Measurements from ENCODE around the gene MX2.

DNA sequence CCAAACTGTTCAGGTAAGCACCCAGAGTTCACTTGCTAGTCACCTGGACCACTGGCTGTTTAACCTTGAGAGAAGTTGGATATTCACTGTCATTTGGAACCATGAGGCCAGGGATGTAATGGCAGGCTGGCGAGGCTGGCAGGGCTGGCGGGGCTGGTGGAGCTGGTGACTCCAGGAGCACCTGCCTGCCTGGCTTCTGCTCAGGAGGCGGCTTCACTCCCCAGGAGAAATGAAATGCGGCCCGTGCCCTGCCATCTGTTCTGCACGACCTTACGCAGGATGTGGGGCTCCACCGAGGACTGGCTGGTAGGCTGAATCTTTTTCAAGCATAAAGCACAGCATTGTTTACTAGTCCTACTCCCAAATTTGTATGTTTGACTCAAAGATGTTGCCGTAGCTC lies 41.5 kb downstream of the MX2 start:
- TF ChIP-seq POLR2A (IDR thresholded peaks at IDR 0.05; ENCODE audit: low read length) = no peak
- no peak for TF ChIP-seq GATA1 (IDR thresholded peaks at IDR 0.05; ENCODE audit: low read depth, low read length)

All from erythroblast (primary cell).